Gastroesophageal sphincter (tissue), 3 donors: Measurements from ENCODE around the gene AKAP12.

Experiments
- CTCF ChIP-seq, 4 experiments: fragments of 200-600 bp in 2 of 4; fragments of 450-650 bp in 2 of 4; sonication (generic) in 1 of 4; IDR thresholded peaks; one replicate each; pipeline ENCODE4 v1.5.1; 2017 to 2019; ENCODE audit warnings: antibody characterized with exemption in 4 of 4, mild to moderate bottlenecking in 2 of 4, moderate library complexity in 2 of 4
- POLR2A ChIP-seq, 2 donors: fragments of 450-650 bp; IDR thresholded peaks; one replicate each; pipeline ENCODE4 v1.6.1; 2017; ENCODE audit warnings: antibody characterized with exemption in 2 of 2, mild to moderate bottlenecking in 2 of 2, moderate library complexity in 1 of 2
- POLR2AphosphoS5 ChIP-seq: sonication (generic); formaldehyde crosslinking; IDR thresholded peaks from one replicate; pipeline ENCODE4 v1.6.1; 2017; ENCODE audit warnings: antibody characterized with exemption

DNA sequence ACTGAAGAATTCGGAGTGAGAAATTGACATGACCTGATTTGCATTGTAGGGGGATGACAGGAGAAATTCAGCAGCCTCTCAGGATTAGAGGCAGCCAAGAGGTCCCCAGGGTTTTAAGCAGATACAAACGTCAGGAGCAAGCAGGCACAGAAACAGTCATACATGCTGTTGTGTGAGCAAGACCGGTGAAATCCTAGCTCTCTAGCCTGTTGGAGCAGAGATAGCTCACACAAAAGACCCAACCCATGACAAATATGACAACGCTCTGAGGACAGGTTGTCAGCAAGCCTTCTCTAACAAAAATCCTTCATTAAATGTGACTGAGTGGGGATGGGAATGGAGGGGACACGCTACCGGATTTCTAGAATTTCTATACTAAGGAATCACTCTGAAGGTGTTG is 23.0 kb upstream of the AKAP12 start:
- TF ChIP-seq CTCF (IDR thresholded peaks at IDR 0.05) (no peak), POLR2AphosphoS5 (no peak), POLR2A (IDR thresholded peaks at IDR 0.05) (no peak)
